Stimulated activated CD8-positive, alpha-beta memory T cell treated with anti-CD3 and anti-CD28 coated beads, Interleukin-4, amount 100 ng/mL, for 1 hour (primary cell): ENCODE data around the gene SULF2.
"Not testable (repeated sequence)": the region's sequence is repeated elsewhere in the genome, so short reads cannot be mapped to it uniquely, and the experiment has no call there.

Source experiments
- DNase-seq, 2 donors: peaks; one replicate each; pipeline ENCODE4 v3.0.0-alpha.2; 2020; ENCODE audit warnings: low read depth in 2 of 2, low spot score in 1 of 2

The SULF2 gene

GRCh38 chr20:47785311-47785853 is at the start of gene SULF2:
Gene SULF2 (minus strand): TSS chr20:47785481. CDS start chr20:47757363, 28,118 bp downstream.
- no peak for DNase-seq

GRCh38 chr20:47831675-47832074 is 46.4 kb upstream of the SULF2 start:
- DNase-seq, result not testable (repeated sequence)

GRCh38 chr20:47826716-47827115 is 41.4 kb upstream of the SULF2 start:
- DNase-seq, result not testable (repeated sequence)

GRCh38 chr20:47826006-47826405 is 40.7 kb upstream of the SULF2 start:
- DNase-seq, result not testable (repeated sequence)

- no peak for DNase-seq
Measured at GRCh38 chr20:47825011-47825762, 39.9 kb upstream of the SULF2 start.

GRCh38 chr20:47823941-47824340 is 38.7 kb upstream of the SULF2 start:
- DNase-seq, result not testable (repeated sequence)

- no peak for DNase-seq
Measured at GRCh38 chr20:47821481-47822100, 36.3 kb upstream of the SULF2 start.

GRCh38 chr20:47818996-47819609 is 33.8 kb upstream of the SULF2 start:
- no peak for DNase-seq

GRCh38 chr20:47818466-47818865 is 33.2 kb upstream of the SULF2 start:
- no peak for DNase-seq

GRCh38 chr20:47818016-47818415 is 32.7 kb upstream of the SULF2 start:
- DNase-seq, result no peak

- no peak for DNase-seq
Measured at GRCh38 chr20:47817573-47817972, 32.3 kb upstream of the SULF2 start.

GRCh38 chr20:47816487-47817451 is 31.5 kb upstream of the SULF2 start:
- no peak for DNase-seq

GRCh38 chr20:47815866-47816265 is 30.6 kb upstream of the SULF2 start:
- no peak for DNase-seq

GRCh38 chr20:47815416-47815806 is 30.1 kb upstream of the SULF2 start:
- no peak for DNase-seq

- no peak for DNase-seq
Measured at GRCh38 chr20:47814632-47815415, 29.5 kb upstream of the SULF2 start.

GRCh38 chr20:47810721-47811347 is 25.6 kb upstream of the SULF2 start:
- DNase-seq, result no peak

- DNase-seq, result no peak
Measured at GRCh38 chr20:47810116-47810677, 24.9 kb upstream of the SULF2 start.

GRCh38 chr20:47809161-47809960 is 24.1 kb upstream of the SULF2 start:
- DNase-seq, result no peak
